ENCODE results near the gene NELL2.
"Not testable (repeated sequence)": the region's sequence is repeated elsewhere in the genome, so short reads cannot be mapped to it uniquely, and the experiment has no call there.

Gene NELL2

GRCh38 chr12:44774815-44775411 is 101.2 kb downstream of the NELL2 start:
- DNase-seq: peak; percentile 53

- no peak for DNase-seq
These were observed 104.6 kb downstream of the NELL2 start for GRCh38 chr12:44771485-44772021.

GRCh38 chr12:44765796-44766195 is 110.3 kb downstream of the NELL2 start:
- DNase-seq: no peak

- no peak for DNase-seq
These were observed 113.1 kb downstream of the NELL2 start for GRCh38 chr12:44763021-44763420.

- no peak for DNase-seq
These were observed 116.8 kb downstream of the NELL2 start for GRCh38 chr12:44759289-44759688.

- DNase-seq: no peak
These were observed 125.6 kb downstream of the NELL2 start for GRCh38 chr12:44750468-44750867.

GRCh38 chr12:44749566-44749965 is 126.5 kb downstream of the NELL2 start:
- no peak for DNase-seq

GRCh38 chr12:44748950-44749468 is 127.1 kb downstream of the NELL2 start:
- DNase-seq: no peak

GRCh38 chr12:44741292-44741980 is 134.7 kb downstream of the NELL2 start:
- DNase-seq: not testable (repeated sequence)

- no peak for DNase-seq
These were observed 138.1 kb downstream of the NELL2 start for GRCh38 chr12:44738051-44738450.

- DNase-seq: no peak
These were observed 147.5 kb downstream of the NELL2 start for GRCh38 chr12:44728566-44728965.

- no peak for DNase-seq
These were observed 155.8 kb downstream of the NELL2 start for GRCh38 chr12:44720265-44720664.

GRCh38 chr12:44717612-44718011 is 158.5 kb downstream of the NELL2 start:
- no peak for DNase-seq

- DNase-seq: no peak
These were observed 159.4 kb downstream of the NELL2 start for GRCh38 chr12:44716711-44717110.

- DNase-seq: no peak
These were observed 164.4 kb downstream of the NELL2 start for GRCh38 chr12:44711736-44712135.

GRCh38 chr12:44709166-44709565 is 166.9 kb downstream of the NELL2 start:
- DNase-seq: no peak

- no peak for DNase-seq
These were observed 167.9 kb downstream of the NELL2 start for GRCh38 chr12:44708218-44708617.

- DNase-seq: no peak
These were observed 172.8 kb downstream of the NELL2 start for GRCh38 chr12:44703182-44703910.

- no peak for DNase-seq
These were observed 178.6 kb downstream of the NELL2 start for GRCh38 chr12:44697511-44697910.

GRCh38 chr12:44696542-44696941 is 179.6 kb downstream of the NELL2 start:
- DNase-seq: no peak

GRCh38 chr12:44694017-44694416 is 182.1 kb downstream of the NELL2 start:
- DNase-seq: no peak

- DNase-seq: no peak
These were observed 186.5 kb downstream of the NELL2 start for GRCh38 chr12:44689587-44689986.

GRCh38 chr12:44686821-44687432 is 189.2 kb downstream of the NELL2 start:
- not testable (repeated sequence) for DNase-seq
